Fibroblast of upper back skin (primary cell): ENCODE results near the gene FLYWCH1.

Experiments used
- DNase-seq: peaks from one replicate; pipeline ENCODE4 v3.0.0-alpha.2; 2013

FLYWCH1 gene

GRCh38 chr16:2900526-2901075 lies 11.1 kb upstream of the FLYWCH1 start:
- DNase-seq: no peak

GRCh38 chr16:2902337-2903130 lies 9.2 kb upstream of the FLYWCH1 start:
- DNase-seq: no peak

- peak; percentile 78 for DNase-seq
Observed at GRCh38 chr16:2904100-2904921, 7.4 kb upstream of the FLYWCH1 start.

- no peak for DNase-seq
Observed at GRCh38 chr16:2904922-2905240, 6.8 kb upstream of the FLYWCH1 start.

- DNase-seq: peak; percentile 100
Observed at GRCh38 chr16:2905241-2905987, 6.3 kb upstream of the FLYWCH1 start.

- no peak for DNase-seq
Observed at GRCh38 chr16:2905988-2906387, 5.7 kb upstream of the FLYWCH1 start.

- DNase-seq: peak; percentile 43
Observed at GRCh38 chr16:2907084-2907753, 4.5 kb upstream of the FLYWCH1 start.

- DNase-seq: peak; percentile 53
Observed at GRCh38 chr16:2910441-2910969, 1.2 kb upstream of the FLYWCH1 start.

GRCh38 chr16:2912330-2913199 lies 834 bp downstream of the FLYWCH1 start:
- DNase-seq: peak; percentile 44

- DNase-seq: no peak
Observed at GRCh38 chr16:2913603-2914002, 1.9 kb downstream of the FLYWCH1 start.

GRCh38 chr16:2914233-2914632 lies 2.5 kb downstream of the FLYWCH1 start:
- DNase-seq: no peak

GRCh38 chr16:2915196-2915929 lies 3.6 kb downstream of the FLYWCH1 start:
- no peak for DNase-seq

- DNase-seq: peak; percentile 71
Observed at GRCh38 chr16:2919511-2920255, 8.0 kb downstream of the FLYWCH1 start.

GRCh38 chr16:2923481-2923880 lies 11.8 kb downstream of the FLYWCH1 start:
- DNase-seq: no peak

- no peak for DNase-seq
Observed at GRCh38 chr16:2924901-2925755, 13.4 kb downstream of the FLYWCH1 start.

GRCh38 chr16:2925951-2926649 lies 14.4 kb downstream of the FLYWCH1 start:
- DNase-seq: no peak

- no peak for DNase-seq
Observed at GRCh38 chr16:2926650-2926999, 14.9 kb downstream of the FLYWCH1 start.

GRCh38 chr16:2927010-2927646 lies 15.4 kb downstream of the FLYWCH1 start:
- DNase-seq: peak; percentile 83
